ENCODE measurements around the gene ESR2. TPM values are rescaled to one million over a fixed set of nuclear protein-coding genes. Genes with fewer than 3 reads are reported as not detected.

Gene ESR2
- total RNA-seq, 4 donors from 2014 or later = 0.59 to 2.4 (median 1.5) TPM

DNA sequence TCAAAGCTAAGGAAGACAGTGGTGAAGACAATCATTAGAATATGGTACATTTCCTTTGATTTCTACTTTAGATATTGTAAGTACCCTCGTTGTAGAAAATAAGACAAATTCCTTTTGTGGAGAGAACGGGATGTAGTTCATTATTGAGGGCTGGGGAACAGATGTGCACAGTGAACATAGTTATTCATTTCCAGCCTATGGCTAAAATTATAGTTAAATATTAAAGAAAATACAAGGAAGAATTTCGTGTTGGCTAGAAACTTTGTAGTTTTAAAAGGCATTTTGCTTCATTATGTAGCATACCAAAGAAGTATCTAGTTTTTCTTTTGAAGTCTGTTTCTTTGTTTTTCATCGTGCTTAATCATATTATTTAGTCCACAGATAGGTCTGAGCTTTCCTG is 201.8 kb downstream of the ESR2 start:
- Histone ChIP-seq H3K9me3 (no peaks in the 10 kb centered on the region), H3K4me3 (no peak overlapping the region), H3K27me3 (no peaks in the 10 kb centered on the region), H3K36me3 (peaks cover 0 to 46% (median 2%) of the 10 kb centered on the region in 3 donors), H3K4me1 (no peaks in the 10 kb centered on the region), H3K27ac (no peak overlapping the region)
- no peak for DNase-seq (ENCODE audit: low spot score in 2 of 2)
- 77 to 91% methylated on average over 4 of the region's 4 CpGs for WGBS, 2 donors
- TF ChIP-seq EP300 (IDR thresholded peaks at IDR 0.05) (no peak), POLR2A (IDR thresholded peaks at IDR 0.05) (no peak)
- TF ChIP-seq, protein P1, sequence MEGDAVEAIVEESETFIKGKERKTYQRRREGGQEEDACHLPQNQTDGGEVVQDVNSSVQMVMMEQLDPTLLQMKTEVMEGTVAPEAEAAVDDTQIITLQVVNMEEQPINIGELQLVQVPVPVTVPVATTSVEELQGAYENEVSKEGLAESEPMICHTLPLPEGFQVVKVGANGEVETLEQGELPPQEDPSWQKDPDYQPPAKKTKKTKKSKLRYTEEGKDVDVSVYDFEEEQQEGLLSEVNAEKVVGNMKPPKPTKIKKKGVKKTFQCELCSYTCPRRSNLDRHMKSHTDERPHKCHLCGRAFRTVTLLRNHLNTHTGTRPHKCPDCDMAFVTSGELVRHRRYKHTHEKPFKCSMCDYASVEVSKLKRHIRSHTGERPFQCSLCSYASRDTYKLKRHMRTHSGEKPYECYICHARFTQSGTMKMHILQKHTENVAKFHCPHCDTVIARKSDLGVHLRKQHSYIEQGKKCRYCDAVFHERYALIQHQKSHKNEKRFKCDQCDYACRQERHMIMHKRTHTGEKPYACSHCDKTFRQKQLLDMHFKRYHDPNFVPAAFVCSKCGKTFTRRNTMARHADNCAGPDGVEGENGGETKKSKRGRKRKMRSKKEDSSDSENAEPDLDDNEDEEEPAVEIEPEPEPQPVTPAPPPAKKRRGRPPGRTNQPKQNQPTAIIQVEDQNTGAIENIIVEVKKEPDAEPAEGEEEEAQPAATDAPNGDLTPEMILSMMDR (IDR thresholded peaks at IDR 0.05) = no peak

DNA sequence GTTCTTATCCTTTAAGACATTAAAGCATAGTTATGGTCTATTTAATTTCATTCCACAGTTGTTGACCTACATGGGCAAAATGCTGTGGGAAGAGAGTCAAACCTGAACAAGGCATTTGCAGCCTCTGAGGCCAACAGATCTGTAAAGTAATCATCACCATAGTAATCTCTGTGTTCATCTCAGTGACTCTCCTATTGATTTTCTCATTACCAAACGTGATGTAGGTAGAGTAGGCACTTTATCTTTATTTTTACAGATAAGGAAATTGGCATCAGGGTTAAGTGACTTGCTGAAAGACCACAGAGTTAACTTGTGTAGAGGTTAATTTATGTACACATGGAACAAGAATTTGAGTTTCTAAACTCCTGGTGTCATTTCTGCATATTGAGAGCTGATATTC is 203.0 kb downstream of the ESR2 start:
- TF ChIP-seq EP300 (IDR thresholded peaks at IDR 0.05) (no peak), POLR2A (IDR thresholded peaks at IDR 0.05) (no peak)
- TF ChIP-seq, protein P1 (IDR thresholded peaks at IDR 0.05) = no peak
- peaks cover 0 to 36% (median 2%) of the 10 kb centered on the region in 3 donors for H3K36me3 ChIP-seq
- H3K4me3 ChIP-seq = no peak overlapping the region
- H3K9me3 ChIP-seq = no peaks in the 10 kb centered on the region
- H3K4me1 ChIP-seq = no peaks in the 10 kb centered on the region
- no peak overlapping the region for H3K27ac ChIP-seq
- 82 to 97% methylated on average over 1 of the region's 1 CpG for WGBS, 2 donors
- no peaks in the 10 kb centered on the region for H3K27me3 ChIP-seq
- DNase-seq (ENCODE audit: low spot score in 2 of 2) = no peak

DNA sequence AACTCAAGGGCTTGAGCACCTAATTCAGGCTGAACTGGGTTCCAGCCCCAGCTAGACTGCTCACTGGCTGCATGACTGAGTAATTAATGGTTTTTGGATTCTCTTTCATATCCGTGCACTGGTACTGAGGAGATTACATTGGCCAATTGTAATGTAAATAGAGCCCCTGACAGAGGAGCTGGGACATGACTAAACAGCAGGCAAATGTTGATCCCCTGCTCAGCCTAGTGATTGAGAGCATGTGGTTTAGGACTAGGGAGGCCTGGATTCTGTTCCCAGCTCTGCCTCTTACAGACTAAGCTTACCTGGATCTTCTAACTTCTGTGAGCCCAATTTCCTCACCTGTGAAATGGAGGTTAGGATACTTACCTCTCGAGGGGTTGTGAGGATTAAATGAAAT is 204.3 kb downstream of the ESR2 start:
- TF ChIP-seq, protein P1 (IDR thresholded peaks at IDR 0.05) = no peak
- TF ChIP-seq POLR2A (IDR thresholded peaks at IDR 0.05) (no peak), EP300 (IDR thresholded peaks at IDR 0.05) (no peak)
- Histone ChIP-seq H3K27me3 (no peaks in the 10 kb centered on the region), H3K4me3 (no peak overlapping the region), H3K27ac (no peak overlapping the region), H3K9me3 (no peaks in the 10 kb centered on the region), H3K4me1 (no peaks in the 10 kb centered on the region), H3K36me3 (peaks cover 0 to 36% (median 2%) of the 10 kb centered on the region in 3 donors)
- 63 to 70% methylated on average over 2 of the region's 2 CpGs for WGBS, 2 donors
- no peak for DNase-seq (ENCODE audit: low spot score in 2 of 2)

DNA sequence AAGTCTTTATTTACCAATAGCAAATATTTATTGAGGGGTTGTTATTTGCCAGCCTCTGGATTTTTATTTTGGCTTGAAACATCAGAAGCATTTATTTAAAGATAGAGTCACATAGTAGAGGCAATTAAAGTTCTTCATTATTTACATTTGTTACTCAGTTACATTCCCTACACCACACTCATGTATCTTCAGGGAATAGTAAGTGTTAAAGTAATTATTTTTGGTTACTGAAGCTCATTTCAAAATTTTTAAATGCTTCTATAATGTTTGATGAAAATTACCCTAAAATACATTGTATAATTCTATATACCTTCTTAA is 205.6 kb downstream of the ESR2 start:
- H3K36me3 ChIP-seq = peaks cover 0 to 40% (median 2%) of the 10 kb centered on the region in 3 donors
- no peak overlapping the region for H3K4me3 ChIP-seq
- H3K9me3 ChIP-seq = no peaks in the 10 kb centered on the region
- no peak overlapping the region for H3K27ac ChIP-seq
- H3K27me3 ChIP-seq = no peaks in the 10 kb centered on the region
- no peak for DNase-seq (ENCODE audit: low spot score in 2 of 2)
- H3K4me1 ChIP-seq = no peaks in the 10 kb centered on the region
- TF ChIP-seq EP300 (IDR thresholded peaks at IDR 0.05) = no peak
- TF ChIP-seq POLR2A (IDR thresholded peaks at IDR 0.05) = no peak
- TF ChIP-seq, protein P1 (IDR thresholded peaks at IDR 0.05) = no peak

DNA sequence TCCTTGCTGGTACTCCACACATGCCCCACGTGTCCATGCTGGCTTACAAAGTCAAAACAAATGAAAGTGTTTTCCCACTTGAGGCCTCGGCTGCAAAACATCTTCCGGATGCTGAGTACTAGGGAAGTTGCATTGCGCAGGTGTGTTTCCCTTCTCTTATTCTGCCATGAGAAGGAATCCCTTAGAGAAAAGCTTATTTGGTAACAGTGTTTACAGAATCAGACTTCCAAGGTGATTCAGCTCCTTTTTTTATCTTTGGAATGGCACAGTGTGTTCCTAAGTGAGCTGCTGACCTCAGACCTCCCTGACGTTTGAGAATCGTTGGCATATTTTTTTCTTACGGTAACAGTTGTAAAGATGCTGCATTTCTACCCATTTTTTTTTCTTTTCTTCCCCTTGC is 211.3 kb downstream of the ESR2 start:
- DNase-seq (ENCODE audit: low spot score in 2 of 2) = peak in 1 of 2 donors; percentile 20
- TF ChIP-seq EP300 (IDR thresholded peaks at IDR 0.05) (peak; percentile 86 to 88), POLR2A (IDR thresholded peaks at IDR 0.05) (no peak)
- Histone ChIP-seq H3K9me3 (no peaks in the 10 kb centered on the region), H3K4me3 (no peak overlapping the region), H3K27me3 (no peaks in the 10 kb centered on the region), H3K4me1 (no peaks in the 10 kb centered on the region), H3K27ac (peak overlapping the region in 2 of 4 donors; percentile 74 to 77), H3K36me3 (peaks cover 0 to 56% (median 0%) of the 10 kb centered on the region in 3 donors)
- 68 to 70% methylated on average over 7 of the region's 7 CpGs for WGBS, 2 donors

DNA sequence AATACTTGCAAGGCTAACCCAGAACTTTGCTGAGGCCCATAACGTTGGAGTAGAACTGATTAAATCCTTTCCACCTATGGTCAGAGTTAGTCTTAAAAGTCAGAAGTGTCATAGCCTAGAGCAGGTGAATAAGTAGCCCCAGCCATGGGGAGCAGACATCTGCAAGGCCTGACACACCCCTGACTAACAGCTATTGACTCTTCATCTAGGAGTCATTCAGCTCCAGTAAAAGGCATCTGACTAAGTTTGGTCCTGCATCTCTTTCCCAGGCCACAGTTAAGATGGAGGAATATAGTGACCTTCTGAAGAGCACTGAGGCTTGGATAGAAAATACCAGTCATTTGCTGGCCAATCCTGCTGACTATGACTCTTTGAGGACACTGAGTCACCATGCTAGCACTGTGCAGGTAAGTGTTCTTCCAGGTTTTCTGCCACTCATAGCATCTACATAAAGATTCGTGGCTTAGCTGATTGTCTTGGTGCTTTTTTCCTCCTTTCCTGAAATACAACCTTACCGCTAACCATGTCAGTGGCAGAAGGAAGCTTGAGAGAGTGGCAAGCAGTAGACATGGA is 212.9 kb downstream of the ESR2 start:
- DNase-seq (ENCODE audit: low spot score in 2 of 2) = no peak
- Histone ChIP-seq H3K27ac (peak overlapping the region in 2 of 4 donors; percentile 36 to 53), H3K4me3 (no peak overlapping the region), H3K36me3 (peaks cover 0 to 54% (median 0%) of the 10 kb centered on the region in 3 donors), H3K9me3 (no peaks in the 10 kb centered on the region), H3K27me3 (no peaks in the 10 kb centered on the region), H3K4me1 (no peaks in the 10 kb centered on the region)
- TF ChIP-seq, protein P1 (IDR thresholded peaks at IDR 0.05) = no peak
- TF ChIP-seq POLR2A (IDR thresholded peaks at IDR 0.05) = no peak
- TF ChIP-seq EP300 (IDR thresholded peaks at IDR 0.05) = no peak
- WGBS, 2 donors = 89 to 96% methylated on average over 3 of the region's 3 CpGs
